ENCODE results near the gene ATG13. TPM values are rescaled to one million over a fixed set of nuclear protein-coding genes. Genes with fewer than 3 reads are reported as not detected.

ATG13 gene
- total and polyA plus RNA-seq, 8 donors: 27.5 to 59.6 (median 40.5) TPM

- Histone ChIP-seq H3K9me3 (no peaks in the 10 kb centered on the region), H3K27ac (no peak overlapping the region), H3K4me1 (peaks cover 0 to 5% (median 0%) of the 10 kb centered on the region in 3 donors), H3K36me3 (no peaks in the 10 kb centered on the region), H3K27me3 (no peaks in the 10 kb centered on the region), H3K4me3 (no peak overlapping the region)
- peak in 3 of 4 donors; percentile 22 to 41 (median 41) for ATAC-seq
- no peak for FAIRE-seq
- WGBS, 2 donors: 76 to 82% methylated on average over 6 of the region's 6 CpGs
- intact Hi-C loops (cut with DNase I): no loop called here
- TF ChIP-seq, protein P1, sequence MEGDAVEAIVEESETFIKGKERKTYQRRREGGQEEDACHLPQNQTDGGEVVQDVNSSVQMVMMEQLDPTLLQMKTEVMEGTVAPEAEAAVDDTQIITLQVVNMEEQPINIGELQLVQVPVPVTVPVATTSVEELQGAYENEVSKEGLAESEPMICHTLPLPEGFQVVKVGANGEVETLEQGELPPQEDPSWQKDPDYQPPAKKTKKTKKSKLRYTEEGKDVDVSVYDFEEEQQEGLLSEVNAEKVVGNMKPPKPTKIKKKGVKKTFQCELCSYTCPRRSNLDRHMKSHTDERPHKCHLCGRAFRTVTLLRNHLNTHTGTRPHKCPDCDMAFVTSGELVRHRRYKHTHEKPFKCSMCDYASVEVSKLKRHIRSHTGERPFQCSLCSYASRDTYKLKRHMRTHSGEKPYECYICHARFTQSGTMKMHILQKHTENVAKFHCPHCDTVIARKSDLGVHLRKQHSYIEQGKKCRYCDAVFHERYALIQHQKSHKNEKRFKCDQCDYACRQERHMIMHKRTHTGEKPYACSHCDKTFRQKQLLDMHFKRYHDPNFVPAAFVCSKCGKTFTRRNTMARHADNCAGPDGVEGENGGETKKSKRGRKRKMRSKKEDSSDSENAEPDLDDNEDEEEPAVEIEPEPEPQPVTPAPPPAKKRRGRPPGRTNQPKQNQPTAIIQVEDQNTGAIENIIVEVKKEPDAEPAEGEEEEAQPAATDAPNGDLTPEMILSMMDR (IDR thresholded peaks at IDR 0.05): no peak
- no peak for DNase-seq
Observed at GRCh38 chr11:46640036-46640788, 22.9 kb downstream of the ATG13 start.

DNA sequence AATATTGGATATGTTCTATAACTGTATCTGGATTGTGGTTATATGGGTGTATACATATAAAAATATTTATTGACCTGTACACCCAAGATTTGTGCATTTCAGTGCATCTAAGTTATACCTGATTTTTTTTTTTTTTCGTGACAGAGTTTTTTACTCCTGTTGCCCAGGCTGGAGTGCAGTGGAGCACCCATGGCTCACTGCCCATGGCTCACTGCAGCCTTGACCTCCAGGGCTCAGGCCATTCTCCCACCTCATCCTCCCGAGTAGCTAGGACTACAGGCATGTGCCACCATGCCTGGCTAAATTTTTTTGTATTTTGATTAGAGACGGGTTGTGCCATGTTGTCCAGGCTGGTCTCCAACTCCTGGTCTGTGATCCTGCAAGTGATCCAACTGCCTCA lies 24.3 kb downstream of the ATG13 start:
- Histone ChIP-seq H3K36me3 (peaks cover 0 to 13% (median 5%) of the 10 kb centered on the region in 3 donors), H3K4me3 (no peak overlapping the region), H3K27ac (no peak overlapping the region), H3K27me3 (no peaks in the 10 kb centered on the region), H3K9me3 (no peaks in the 10 kb centered on the region), H3K4me1 (peaks cover 0 to 5% (median 0%) of the 10 kb centered on the region in 3 donors)
- WGBS, 2 donors: 74 to 90% methylated on average over 3 of the region's 3 CpGs
- ATAC-seq (no peak), FAIRE-seq (no peak), DNase-seq (no peak)
- intact Hi-C loops (cut with DNase I): no loop called here
- TF ChIP-seq, protein P1 (IDR thresholded peaks at IDR 0.05): no peak

DNA sequence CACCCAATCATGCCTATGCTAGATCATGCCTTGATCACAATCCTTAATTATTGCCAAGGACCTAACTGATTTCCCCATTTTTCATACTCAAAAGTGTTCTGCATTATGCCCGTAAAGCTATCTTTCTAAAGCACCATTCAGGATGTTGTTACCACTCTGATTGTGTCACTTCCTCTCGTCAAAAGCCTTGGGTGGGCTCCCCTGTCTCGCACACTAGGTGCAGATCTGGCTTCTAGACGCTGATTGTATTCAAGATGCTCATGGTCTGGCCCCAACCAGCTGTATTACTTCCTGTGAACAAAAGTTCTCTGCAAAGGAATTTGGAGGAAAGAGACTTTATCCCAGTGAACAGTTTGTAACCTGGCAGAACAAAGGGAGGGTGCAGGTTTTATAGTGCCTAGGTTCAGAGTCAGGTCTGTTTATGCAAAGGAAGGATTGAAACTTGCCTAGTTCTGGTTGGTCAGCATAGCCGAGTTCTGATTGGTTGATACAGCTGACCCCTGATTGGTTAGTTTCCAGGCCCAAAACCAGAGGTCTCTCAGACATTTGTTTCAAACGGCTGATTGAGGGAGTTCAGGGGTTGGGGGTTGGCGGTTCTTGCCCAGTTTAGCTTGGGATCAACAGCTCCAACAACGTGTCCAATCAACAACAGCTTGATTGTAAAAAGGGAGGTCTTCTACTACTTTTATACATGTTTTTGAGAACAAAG lies 25.4 kb downstream of the ATG13 start:
- no peaks in the 10 kb centered on the region for H3K9me3 ChIP-seq
- H3K4me1 ChIP-seq: peaks cover 0 to 5% (median 0%) of the 10 kb centered on the region in 3 donors
- no peak overlapping the region for H3K4me3 ChIP-seq
- intact Hi-C loops (cut with DNase I): no loop called here
- DNase-seq (no peak), ATAC-seq (no peak), FAIRE-seq (no peak)
- TF ChIP-seq, protein P1 (IDR thresholded peaks at IDR 0.05): no peak
- H3K27ac ChIP-seq: no peak overlapping the region
- H3K27me3 ChIP-seq: no peaks in the 10 kb centered on the region
- WGBS, 2 donors: 93% methylated on average over 8 of the region's 8 CpGs
- H3K36me3 ChIP-seq: peaks cover 0 to 23% (median 15%) of the 10 kb centered on the region in 3 donors

- Histone ChIP-seq H3K4me1 (peaks cover 0 to 5% (median 0%) of the 10 kb centered on the region in 3 donors), H3K27ac (no peak overlapping the region), H3K9me3 (no peaks in the 10 kb centered on the region), H3K27me3 (no peaks in the 10 kb centered on the region), H3K4me3 (no peak overlapping the region), H3K36me3 (peaks cover 0 to 23% (median 15%) of the 10 kb centered on the region in 3 donors)
- TF ChIP-seq, protein P1 (IDR thresholded peaks at IDR 0.05): no peak
- FAIRE-seq (no peak), DNase-seq (no peak), ATAC-seq (no peak)
- 95 to 99% methylated on average over 3 of the region's 3 CpGs for whole genome bisulfite sequencing, 2 donors
- intact Hi-C loops (cut with DNase I): no loop called here
Observed at GRCh38 chr11:46643531-46643930, 26.2 kb downstream of the ATG13 start.
